HG03565 (cell line): Measurements from ENCODE around the gene ZNRD2.

ENCODE experiments used
- ATAC-seq: cut with Tn5 transposase; IDR thresholded peaks from one replicate; pipeline ENCODE4 v1.9.1; 2021; ENCODE audit warnings: mild to moderate bottlenecking, moderate library complexity; ENCODE audit not compliant: unreplicated experiment

ZNRD2 gene

DNA sequence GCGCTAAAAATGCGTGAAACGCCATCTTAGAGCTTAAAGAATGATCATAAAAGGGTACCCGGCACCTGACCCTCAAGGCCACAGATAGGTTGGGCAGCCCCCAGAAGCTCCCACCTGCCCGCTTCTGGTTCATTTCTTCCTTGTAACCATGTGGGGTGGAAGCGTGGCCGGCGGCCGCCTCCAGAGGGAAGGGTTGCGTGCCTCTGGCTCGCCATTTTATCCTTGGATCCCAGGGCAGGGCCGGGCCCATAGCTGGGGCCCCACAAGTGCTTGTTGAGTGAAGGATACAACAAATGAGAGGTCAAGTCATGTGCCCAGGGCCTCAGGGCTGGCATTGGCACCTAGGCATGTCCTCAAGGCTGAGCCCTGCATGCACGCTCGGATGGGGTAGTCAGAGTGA, 51.2 kb downstream of the ZNRD2 start:
- no peak for ATAC-seq
